ENCODE measurements around the gene FLYWCH2.

The FLYWCH2 gene

GRCh38 chr16:2853531-2854073, 29.4 kb upstream of the FLYWCH2 start:
- no peak overlapping the region for H3K4me3 ChIP-seq (ENCODE audit: low read depth, low read length)

- H3K4me3 ChIP-seq (ENCODE audit: low read depth, low read length), result no peak overlapping the region
Observed at GRCh38 chr16:2854700-2855309, 28.2 kb upstream of the FLYWCH2 start.

- H3K4me3 ChIP-seq (ENCODE audit: low read depth, low read length), result no peak overlapping the region
Observed at GRCh38 chr16:2855536-2855935, 27.5 kb upstream of the FLYWCH2 start.

GRCh38 chr16:2856061-2856670, 26.8 kb upstream of the FLYWCH2 start:
- H3K4me3 ChIP-seq (ENCODE audit: low read depth, low read length), result no peak overlapping the region

- H3K4me3 ChIP-seq (ENCODE audit: low read depth, low read length), result peak overlapping the region; percentile 48
Observed at GRCh38 chr16:2856686-2857450, 26.1 kb upstream of the FLYWCH2 start.

GRCh38 chr16:2857451-2858244, 25.4 kb upstream of the FLYWCH2 start, which contains the start of gene PRSS22:
PRSS22 (minus strand) TSS chr16:2858170; CDS start chr16:2858104, 66 bp downstream.
- peak within 1 kb of the TSS; percentile 48 for H3K4me3 ChIP-seq (ENCODE audit: low read depth, low read length)

GRCh38 chr16:2858245-2859025, 24.6 kb upstream of the FLYWCH2 start:
- H3K4me3 ChIP-seq (ENCODE audit: low read depth, low read length), result peak overlapping the region; percentile 24

GRCh38 chr16:2859686-2860265, 23.2 kb upstream of the FLYWCH2 start:
- no peak overlapping the region for H3K4me3 ChIP-seq (ENCODE audit: low read depth, low read length)

GRCh38 chr16:2860826-2861567, 22.0 kb upstream of the FLYWCH2 start:
- H3K4me3 ChIP-seq (ENCODE audit: low read depth, low read length), result no peak overlapping the region

DNA sequence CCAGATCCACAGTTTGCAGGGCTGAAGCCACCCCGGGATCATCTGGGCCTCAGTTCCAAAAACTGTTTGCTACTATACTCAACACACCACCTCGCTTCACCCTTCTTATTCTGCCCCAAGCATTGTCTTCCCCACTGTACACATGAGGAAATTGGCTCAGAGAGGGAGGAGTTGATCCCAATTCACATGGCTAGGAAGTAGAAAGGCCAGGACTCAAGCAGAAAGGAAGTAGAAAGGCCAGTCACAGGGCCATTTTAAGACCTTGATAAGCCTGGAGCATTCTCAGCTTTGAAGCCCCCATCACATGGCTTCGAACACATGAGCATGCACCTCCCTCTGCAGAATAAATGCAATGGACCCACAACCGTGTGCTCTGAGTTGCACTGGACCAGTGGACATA, 17.4 kb upstream of the FLYWCH2 start:
- no peak overlapping the region for H3K4me3 ChIP-seq (ENCODE audit: low read depth, low read length)

GRCh38 chr16:2866431-2866830, 16.6 kb upstream of the FLYWCH2 start:
- no peak overlapping the region for H3K4me3 ChIP-seq (ENCODE audit: low read depth, low read length)

DNA sequence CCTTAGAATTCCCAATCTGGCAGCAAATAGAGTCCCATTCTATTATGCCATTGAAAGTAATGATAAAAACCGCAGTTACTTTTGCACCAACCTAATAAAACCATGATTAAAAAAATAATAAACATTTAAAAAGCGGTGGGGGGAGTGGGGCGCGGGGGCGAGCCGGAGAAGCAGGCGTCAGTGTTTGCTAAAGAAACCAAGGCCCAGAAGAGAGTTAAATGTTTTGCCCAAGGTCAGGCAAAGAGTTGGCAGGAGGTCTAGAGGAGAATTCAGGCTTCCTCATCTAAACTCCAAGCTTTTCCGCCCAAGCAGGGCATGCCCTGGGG, 15.4 kb upstream of the FLYWCH2 start:
- H3K4me3 ChIP-seq (ENCODE audit: low read depth, low read length), result peak overlapping the region; percentile 74

DNA sequence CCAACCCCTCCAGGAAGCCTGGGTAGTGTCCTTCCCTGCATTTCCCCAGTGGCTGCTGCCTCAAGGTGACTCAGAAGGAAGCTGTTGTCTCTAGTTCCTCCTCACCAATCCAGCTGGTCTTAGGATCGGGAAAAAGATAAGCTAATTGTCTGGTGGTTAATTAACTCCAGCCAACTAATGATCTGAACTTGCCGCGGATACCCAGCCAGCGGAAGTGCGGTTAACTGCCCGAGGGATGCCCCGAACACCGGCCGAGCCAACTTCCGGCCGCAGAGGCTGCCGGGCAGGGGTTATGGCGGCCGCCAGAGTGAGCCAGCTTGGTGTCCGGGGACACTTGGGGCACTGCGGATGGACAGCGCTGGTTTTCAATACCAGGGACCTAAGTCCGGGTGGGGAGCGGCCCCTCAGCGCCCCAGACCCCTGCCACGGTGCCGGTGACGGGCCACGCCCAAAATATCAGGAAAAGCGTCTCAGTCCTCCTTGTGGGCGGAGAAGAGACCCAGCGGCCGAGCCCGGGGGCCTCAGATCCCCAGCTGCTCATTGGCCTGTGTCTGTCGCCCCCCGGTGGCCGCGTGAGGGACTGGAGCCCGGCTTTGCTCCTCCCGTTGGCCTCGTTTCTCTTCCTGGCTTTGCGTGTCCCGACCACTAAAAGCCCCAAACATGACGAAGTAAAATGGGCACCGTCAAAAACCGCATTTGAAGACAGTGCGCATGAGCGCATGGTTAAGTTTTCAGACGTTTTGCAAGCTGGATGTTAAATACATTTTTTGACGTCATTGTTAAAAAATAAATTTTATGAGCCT, 14.8 kb upstream of the FLYWCH2 start:
- peak overlapping the region; percentile 74 for H3K4me3 ChIP-seq (ENCODE audit: low read depth, low read length)

DNA sequence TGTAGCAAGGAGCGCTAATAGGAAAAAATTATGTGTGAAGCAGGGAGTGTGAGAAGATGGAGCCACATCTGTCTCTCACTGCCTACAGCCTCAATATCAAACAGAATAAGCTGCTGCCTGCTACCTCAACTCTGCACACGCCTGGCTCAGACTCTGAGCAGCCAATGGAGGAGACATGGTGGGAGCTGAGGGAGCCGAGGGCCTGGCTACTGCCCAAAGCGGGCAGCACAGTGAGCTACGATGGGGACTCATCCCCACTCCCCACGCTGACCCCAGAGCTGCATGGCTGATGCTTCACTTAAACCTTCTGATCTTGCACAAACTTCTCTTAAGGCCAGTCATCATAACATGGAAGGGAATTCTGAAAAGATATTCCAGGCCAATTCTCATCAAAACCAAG, 11.1 kb upstream of the FLYWCH2 start:
- H3K4me3 ChIP-seq (ENCODE audit: low read depth, low read length), result no peak overlapping the region

DNA sequence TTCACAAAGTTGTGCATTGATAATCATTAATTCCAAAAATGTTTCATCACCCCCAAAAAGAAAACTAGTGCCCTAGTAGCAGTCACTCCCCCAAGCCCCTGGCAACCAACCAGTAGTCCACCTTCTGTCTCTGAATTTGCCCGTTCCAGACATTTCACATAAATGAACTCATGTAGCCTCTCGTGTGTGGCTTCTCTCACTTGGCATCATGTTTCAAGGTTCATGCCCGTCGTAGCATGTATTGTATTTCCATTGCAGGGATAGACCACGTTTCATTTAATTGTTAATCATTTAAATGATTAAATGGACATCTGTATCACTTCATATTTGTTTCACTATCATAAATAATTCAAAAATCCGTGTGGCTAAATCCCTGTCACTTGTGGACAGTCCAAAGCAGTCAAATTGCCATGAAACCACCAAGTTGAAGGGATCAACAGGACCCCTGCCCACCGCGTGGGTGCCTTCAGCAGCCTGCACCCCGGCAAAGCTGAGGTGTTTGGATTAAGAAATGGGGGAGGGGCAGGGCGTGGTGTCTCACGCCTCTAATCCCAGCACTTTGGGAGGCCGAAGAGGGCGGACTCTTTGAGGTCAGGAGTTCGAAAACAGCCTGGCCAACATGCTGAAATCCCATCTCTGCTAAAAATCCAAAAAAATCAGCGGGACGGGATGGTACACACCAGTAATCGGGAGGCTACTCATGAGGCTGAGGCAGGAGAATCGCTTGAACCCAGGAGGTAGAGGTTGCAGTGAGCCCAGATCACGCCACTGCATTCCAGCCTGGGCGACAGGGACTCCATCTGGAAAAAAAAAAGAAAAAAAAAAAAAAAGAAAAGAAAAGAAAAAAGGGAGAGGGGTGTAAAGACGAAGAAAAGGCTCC, 8.7 kb upstream of the FLYWCH2 start:
- no peak overlapping the region for H3K4me3 ChIP-seq (ENCODE audit: low read depth, low read length)

DNA sequence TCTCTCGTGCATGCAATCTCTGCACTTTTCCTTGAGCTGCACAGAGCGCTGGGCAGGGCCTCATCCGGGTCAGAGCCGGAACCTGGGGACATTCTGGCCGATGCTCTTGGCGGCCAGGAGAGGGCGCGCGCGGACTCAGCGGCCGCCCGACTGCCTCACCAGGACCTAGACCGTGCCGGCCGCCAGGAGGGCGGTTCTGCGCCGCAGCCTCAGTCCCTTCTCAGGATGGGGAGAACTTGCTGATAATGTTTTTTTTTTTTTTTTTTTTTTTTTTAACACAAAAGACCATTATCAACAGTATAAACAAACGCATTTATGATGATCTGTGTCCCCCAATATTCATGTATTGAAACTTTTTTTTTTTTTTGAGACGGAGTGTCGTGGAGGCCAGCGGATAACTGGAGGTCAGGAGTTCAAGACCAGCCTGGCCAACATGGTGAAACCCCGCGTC, 8.1 kb upstream of the FLYWCH2 start:
- no peak overlapping the region for H3K4me3 ChIP-seq (ENCODE audit: low read depth, low read length)

DNA sequence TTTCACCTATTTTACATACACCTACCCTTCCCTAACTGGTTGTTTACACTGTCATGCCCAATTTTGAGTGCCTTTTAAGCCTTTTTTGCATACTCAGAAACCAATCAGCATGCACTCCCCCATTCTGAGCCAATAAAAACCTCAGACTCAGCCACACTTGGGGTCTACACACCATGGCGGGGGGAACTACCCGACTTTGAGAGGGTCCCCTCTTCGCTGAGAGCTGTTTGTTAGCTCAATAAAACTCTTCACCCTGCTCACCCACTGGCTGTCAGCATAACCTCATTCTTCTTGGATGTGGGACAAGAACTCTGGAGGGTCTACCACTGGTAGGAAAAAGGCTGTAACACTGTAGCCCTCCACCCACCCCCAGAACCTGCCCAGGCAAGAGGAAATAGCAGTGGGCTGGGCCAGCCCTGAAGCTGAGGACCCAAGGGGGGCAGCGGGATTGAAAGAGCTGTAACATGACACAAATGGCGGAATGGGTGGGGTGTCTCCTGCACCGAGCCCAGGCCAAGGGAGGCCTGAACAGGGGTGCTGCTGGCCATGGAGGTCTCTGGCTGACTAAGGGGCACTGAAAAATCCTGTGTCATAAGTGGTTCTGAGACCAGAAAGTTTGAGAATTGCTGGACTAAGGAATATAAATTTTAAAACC, 3.0 kb upstream of the FLYWCH2 start:
- H3K4me3 ChIP-seq (ENCODE audit: low read depth, low read length), result no peak overlapping the region
